SK-N-SH (cell line): Measurements from ENCODE around the gene MFAP1.

Experiments used
- RCOR1 ChIP-seq: fragments of 150-350 bp; IDR thresholded peaks from 2 replicates; pipeline ENCODE4 v1.6.1; 2017; ENCODE audit warnings: antibody characterized with exemption, low read length
- REST ChIP-seq: IDR thresholded peaks from 2 replicates; pipeline ENCODE4 v1.6.1; 2012; ENCODE audit warnings: mild to moderate bottlenecking, low read depth, low read length, moderate library complexity

DNA sequence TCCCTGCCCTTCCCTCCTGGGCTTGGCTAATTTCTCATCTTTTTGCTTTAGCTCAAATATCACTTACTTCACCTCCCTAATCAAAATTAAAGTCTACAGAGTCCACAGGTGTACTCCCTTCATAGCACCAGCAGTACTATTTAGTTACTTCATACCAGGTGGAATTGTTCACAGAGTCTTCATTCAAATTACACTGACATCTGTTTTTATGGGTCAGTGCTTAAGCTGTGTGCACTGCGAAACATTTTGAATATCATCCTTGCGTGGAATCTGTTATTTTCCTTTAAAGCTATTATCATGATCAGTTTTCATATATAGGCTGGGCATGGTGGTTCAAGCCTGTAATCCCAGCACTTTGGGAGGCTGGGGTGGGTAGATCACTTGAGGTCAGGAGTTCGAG, 35.1 kb downstream of the MFAP1 start:
- TF ChIP-seq REST (no peak), RCOR1 (no peak)
